OCI-LY7 (cell line): ENCODE results near the gene PPP1R14B. TPM values are rescaled to one million over a fixed set of nuclear protein-coding genes. Genes with fewer than 3 reads are reported as not detected.

Experiments
- BruUV-seq: library from RNA; stranded (reverse); fragments of 400-500 nt; replicated peaks from 2 replicates; lab custom pipeline; 2021; lab: Mats Ljungman, UMichigan
- CTCF ChIA-PET: fragments of 300-600 bp; sonication (Branson Sonifier 250); formaldehyde crosslinking; loops from one replicate; lab custom pipeline; 2022; ENCODE audit warnings: antibody characterized with exemption; ENCODE audit not compliant: unreplicated experiment; lab: Charles Lee
- POLR2A ChIA-PET: fragments of 300-600 bp; sonication (Branson Sonifier 250); formaldehyde crosslinking; loops from one replicate; lab custom pipeline; 2022; ENCODE audit warnings: antibody characterized with exemption; lab: Charles Lee
- DNase-seq: peaks from one replicate; pipeline ENCODE4 v3.0.0-alpha.2; 2015; ENCODE audit warnings: low spot score
- H2AFZ ChIP-seq: fragments of 200-600 bp; sonication (generic), shearing (Covaris generic); 2 replicates; pipeline ENCODE4 v1.6.1; 2014; ENCODE audit warnings: mild to moderate bottlenecking, antibody characterized with exemption, low read length, moderate library complexity
- H3K27ac ChIP-seq: fragments of 200-600 bp; sonication (generic); 2 replicates; pipeline ENCODE4 v1.5.1; 2014; ENCODE audit warnings: mixed run types, low read depth, mild to moderate bottlenecking, moderate library complexity, low read length, inconsistent platforms; ENCODE audit not compliant: poor library complexity, severe bottlenecking
- H3K36me3 ChIP-seq: fragments of 200-600 bp; sonication (generic); 2 replicates; pipeline ENCODE4 v1.6.1; 2014; ENCODE audit warnings: mild to moderate bottlenecking, antibody characterized with exemption, low read length, moderate library complexity, mixed read lengths; ENCODE audit not compliant: insufficient read depth
- H3K4me1 ChIP-seq: fragments of 200-600 bp; sonication (generic); 2 replicates; pipeline ENCODE4 v1.5.1; 2014; ENCODE audit warnings: mild to moderate bottlenecking, low read length; ENCODE audit not compliant: insufficient read depth, poor library complexity, severe bottlenecking
- H3K4me2 ChIP-seq: fragments of 200-600 bp; sonication (generic); 2 replicates; pipeline ENCODE4 v1.6.1; 2014; ENCODE audit warnings: mild to moderate bottlenecking, low read length
- H3K4me3 ChIP-seq: fragments of 200-600 bp; sonication (generic); 2 replicates; pipeline ENCODE4 v1.5.1; 2014; ENCODE audit warnings: mild to moderate bottlenecking, low read depth, low read length; ENCODE audit not compliant: poor library complexity, severe bottlenecking
- H3K79me2 ChIP-seq: fragments of 200-600 bp; sonication (generic); 2 replicates; pipeline ENCODE4 v1.6.1; 2016; ENCODE audit warnings: low read depth, mild to moderate bottlenecking, low read length, moderate library complexity, mixed read lengths; ENCODE audit not compliant: insufficient read depth
- H3K9me2 ChIP-seq: fragments of 200-600 bp; sonication (generic); 2 replicates; pipeline ENCODE4 v1.6.1; 2016; ENCODE audit warnings: mild to moderate bottlenecking, low read length, mixed read lengths; ENCODE audit not compliant: insufficient read depth
- H3K9me3 ChIP-seq: fragments of 200-600 bp; sonication (generic); 2 replicates; pipeline ENCODE4 v1.6.1; 2014; ENCODE audit warnings: mild to moderate bottlenecking, mixed run types, low read length, mixed read lengths
- H4K20me1 ChIP-seq: fragments of 200-600 bp; sonication (generic); 2 replicates; pipeline ENCODE4 v1.6.1; 2014; ENCODE audit warnings: mild to moderate bottlenecking, antibody characterized with exemption, low read length, moderate library complexity, mixed read lengths; ENCODE audit not compliant: insufficient read depth
- CTCF ChIP-seq: fragments of 200-600 bp; sonication (generic); conservative IDR thresholded peaks from 2 replicates; pipeline ENCODE4 v1.5.1; 2014; ENCODE audit warnings: mild to moderate bottlenecking, antibody characterized with exemption, low read length, moderate library complexity, mixed read lengths
- EZH2phosphoT487 ChIP-seq: fragments of 200-600 bp; sonication (generic); IDR thresholded peaks from 2 replicates; pipeline ENCODE4 v1.6.1; 2018; ENCODE audit warnings: low read depth, borderline replicate concordance, mild to moderate bottlenecking, mixed run types, antibody characterized with exemption, low read length, moderate library complexity, mixed read lengths
- intact Hi-C: fragments of 100-400 bp; cut with micrococcal nuclease; formaldehyde crosslinking; loops from one replicate; pipeline ENCODE4 v1.10.0; 2022; ENCODE audit not compliant: unreplicated experiment
- total RNA-seq, 2 experiments: library from RNA; depleted of rRNA in 1 of 2; stranded (reverse); fragments of >200 nt in 1 of 2; shearing (Covaris generic) in 1 of 2; gene quantifications; 2 replicates each; pipeline ENCODE4 v1.2.3, GENCODE V29; 2014 to 2022

PPP1R14B gene
- total RNA-seq, 2 experiments from 2014 or later, result 198 to 223 TPM

- POLR2A ChIA-PET, result interaction anchor here (1.1 to 4.2 kb wide), 2 partner anchors 18 to 20 kb away, joined by 4 to 28 read pairs; partner anchors contain the start of gene STIP1
- H4K20me1 ChIP-seq, result no peaks in the 10 kb centered on the region
- TF ChIP-seq CTCF (no peak), EZH2phosphoT487 (no peak)
- no peak overlapping the region for H2AFZ ChIP-seq
- BruUV-seq, result no TSS peak
- no peak overlapping the region for H3K27ac ChIP-seq
- CTCF ChIA-PET, result interaction anchor here (1.0 kb wide), 1 partner anchor 39 kb away, joined by 3 read pairs; no protein-coding TSS in a partner anchor
- H3K4me3 ChIP-seq, result no peak overlapping the region
- H3K4me1 ChIP-seq, result peaks cover 32% of the 10 kb centered on the region
- H3K9me2 ChIP-seq, result no peaks in the 10 kb centered on the region
- no peak for DNase-seq
- peaks cover 77% of the 10 kb centered on the region for H3K36me3 ChIP-seq
- peaks cover 16% of the 10 kb centered on the region; the same call in 1 of the 2 replicates for H3K79me2 ChIP-seq
- H3K4me2 ChIP-seq, result no peak overlapping the region
- no peaks in the 10 kb centered on the region for H3K9me3 ChIP-seq
- intact Hi-C loops, result loop anchor here (1.0 to 5.0 kb wide), 3 partner anchors 66 to 101 kb away; partner anchors contain the start of gene GPR137
Measured at GRCh38 chr11:64203421-64204079, 43.2 kb downstream of the PPP1R14B start.

DNA sequence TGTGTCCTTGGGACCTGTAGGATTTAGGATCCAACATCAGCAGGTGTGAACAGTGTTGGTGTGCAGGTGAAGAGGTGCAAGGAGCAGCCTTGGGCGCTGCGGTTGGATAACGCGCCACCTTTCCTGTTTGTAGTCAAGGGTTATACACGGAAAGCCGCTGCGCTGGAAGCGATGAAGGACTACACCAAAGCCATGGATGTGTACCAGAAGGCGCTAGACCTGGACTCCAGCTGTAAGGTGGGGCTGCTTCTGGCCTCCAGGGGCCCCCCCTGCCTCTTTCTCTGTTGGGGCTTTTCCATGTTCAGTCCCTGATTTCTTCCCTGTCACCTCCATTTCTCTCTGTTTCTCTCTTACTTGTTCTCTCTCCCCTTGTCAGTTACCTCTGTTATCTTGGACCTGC, 43.8 kb downstream of the PPP1R14B start:
- CTCF ChIA-PET, result no interaction called here
- no peak overlapping the region for H2AFZ ChIP-seq
- H3K9me2 ChIP-seq, result no peaks in the 10 kb centered on the region
- peaks cover 27% of the 10 kb centered on the region for H3K4me1 ChIP-seq
- intact Hi-C loops, result loop anchor here (5.0 kb wide), 1 partner anchor 84 kb away; the partner anchor contains the start of gene GPR137
- DNase-seq, result no peak
- POLR2A ChIA-PET, result no interaction called here
- H3K9me3 ChIP-seq, result no peaks in the 10 kb centered on the region
- no peaks in the 10 kb centered on the region for H4K20me1 ChIP-seq
- no peak overlapping the region for H3K4me3 ChIP-seq
- no peak overlapping the region for H3K27ac ChIP-seq
- no peak for TF ChIP-seq CTCF
- H3K36me3 ChIP-seq, result peaks cover 71% of the 10 kb centered on the region
- no peak overlapping the region for H3K4me2 ChIP-seq
- BruUV-seq, result no TSS peak
- H3K79me2 ChIP-seq, result peaks cover 10% of the 10 kb centered on the region; the same call in 1 of the 2 replicates

DNA sequence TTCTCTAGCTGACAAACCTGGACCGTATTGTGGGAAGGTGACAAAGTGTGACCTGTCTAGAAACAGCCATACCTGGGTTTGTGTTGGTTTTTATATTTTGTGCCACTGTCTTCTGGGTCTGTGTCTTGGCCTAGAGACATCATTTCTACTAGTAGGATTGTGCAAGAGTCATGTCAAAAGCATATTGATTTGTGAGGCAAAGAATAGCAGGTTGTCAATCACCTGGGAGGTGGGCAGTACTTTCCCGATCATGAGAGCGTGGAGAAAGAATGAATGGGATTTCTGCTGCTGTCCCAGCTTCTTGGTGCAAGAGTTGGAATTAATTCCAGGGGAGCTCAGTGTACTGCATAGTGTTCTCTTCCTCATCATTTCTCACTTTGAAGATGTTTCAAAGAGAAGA, 45.2 kb downstream of the PPP1R14B start:
- Histone ChIP-seq H4K20me1 (no peaks in the 10 kb centered on the region), H3K36me3 (peaks cover 61% of the 10 kb centered on the region), H3K4me3 (no peak overlapping the region), H3K9me3 (no peaks in the 10 kb centered on the region), H3K4me1 (peaks cover 24% of the 10 kb centered on the region), H2AFZ (no peak overlapping the region), H3K27ac (no peak overlapping the region), H3K9me2 (no peaks in the 10 kb centered on the region), H3K79me2 (peaks cover 4% of the 10 kb centered on the region; the same call in 1 of the 2 replicates), H3K4me2 (no peak overlapping the region)
- no TSS peak for BruUV-seq
- POLR2A ChIA-PET, result no interaction called here
- no peak for DNase-seq
- no peak for TF ChIP-seq EZH2phosphoT487
- TF ChIP-seq CTCF, result no peak
- intact Hi-C loops, result loop anchor here (5.0 kb wide), 1 partner anchor 86 kb away; the partner anchor contains the start of gene GPR137
- CTCF ChIA-PET, result no interaction called here
